ENCODE measurements around the gene CORIN. TPM values are rescaled to one million over a fixed set of nuclear protein-coding genes. Genes with fewer than 3 reads are reported as not detected.
"Not testable (repeated sequence)": the region's sequence is repeated elsewhere in the genome, so short reads cannot be mapped to it uniquely, and the experiment has no call there.

Gene CORIN
- total RNA-seq, 2 donors from 2014 or later: 0.32 to 0.48 TPM

- intact Hi-C loops (cut with DNase I): no loop called here
- no peak for DNase-seq (ENCODE audit: low spot score)
Measured at GRCh38 chr4:47553329-47554125, 284.3 kb downstream of the CORIN start.

DNA sequence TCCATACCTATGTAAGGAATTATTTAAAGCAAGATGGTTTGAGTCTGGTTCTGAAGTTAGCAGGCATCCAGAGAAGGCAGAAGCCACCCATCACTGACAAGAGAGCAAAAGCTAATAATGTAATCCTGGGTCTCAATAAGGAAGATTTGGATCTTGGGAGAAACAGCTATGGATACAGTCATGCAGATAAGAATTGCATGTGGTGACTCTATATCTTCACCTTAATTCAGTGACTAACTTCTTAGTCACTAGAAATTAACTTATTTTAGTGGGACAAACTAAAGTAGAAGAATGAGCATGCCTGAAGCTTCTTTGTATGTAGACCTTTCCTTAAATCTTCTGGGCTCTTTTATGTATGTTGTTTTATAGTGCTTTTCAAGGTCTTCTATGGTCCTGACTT, 286.2 kb downstream of the CORIN start:
- DNase-seq (ENCODE audit: low spot score): no peak
- intact Hi-C loops (cut with DNase I): no loop called here

DNA sequence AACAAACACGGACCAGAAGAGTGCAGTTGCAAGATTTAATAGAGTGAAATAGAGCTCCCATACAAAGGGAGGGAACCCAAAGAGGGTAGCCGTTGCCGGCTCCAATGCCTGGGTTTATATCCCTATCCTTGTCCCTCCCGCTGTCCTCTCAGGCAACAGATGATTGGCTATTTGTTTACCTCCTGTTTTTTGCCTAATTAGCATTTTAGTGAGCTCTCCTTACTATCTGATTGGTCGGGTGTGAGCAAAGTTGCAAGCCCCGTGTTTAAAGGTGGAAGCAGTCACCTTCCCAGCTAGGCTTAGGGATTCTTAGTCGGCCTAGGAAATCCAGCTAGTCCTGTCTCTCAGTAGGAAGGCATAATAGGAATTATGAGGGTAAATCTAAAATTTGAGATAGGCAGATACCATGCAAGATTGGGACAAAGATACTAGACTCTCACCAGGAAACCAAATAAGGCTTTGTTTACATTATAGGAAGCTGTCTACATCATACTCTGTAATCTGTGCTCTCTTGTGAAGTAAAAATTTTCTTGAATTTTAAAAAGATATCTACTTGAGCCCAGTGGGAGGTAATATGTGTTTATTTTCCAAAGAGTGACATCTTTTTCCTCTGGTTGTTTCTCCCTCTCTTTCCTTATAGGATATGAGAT, 286.8 kb downstream of the CORIN start:
- no peak for DNase-seq (ENCODE audit: low spot score)
- intact Hi-C loops (cut with DNase I): no loop called here

GRCh38 chr4:47550357-47550756, 287.5 kb downstream of the CORIN start:
- intact Hi-C loops (cut with DNase I): not testable (repeated sequence)

More at GRCh38 chr4:47550357-47550756, 287.5 kb downstream of the CORIN start:
- not testable (repeated sequence) for DNase-seq (ENCODE audit: low spot score)

Small RNAs within 50 kb of the gene (microRNA-seq; reads per million reads assigned to microRNA genes)
- 0 reads per million in 2 donors for gene MIR8053 (ENCODE audit: borderline microRNAs expressed in 2 of 2)

Other genes with a start within 250 kb of the CORIN start
- gene NFXL1, start 76.5 kb upstream of the CORIN start, total RNA-seq: 10 to 100 TPM in 1 of 2 donors, 1 to 10 TPM in 1; 9.9 to 14.6 TPM
- under 1 TPM; 0.57 to 0.60 TPM for gene CNGA1, start 178.6 kb upstream of the CORIN start, total RNA-seq
- gene NIPAL1, start 178.7 kb upstream of the CORIN start, total RNA-seq: under 1 TPM; 0.28 to 0.48 TPM